ENCODE results near the gene CBY2. TPM values are rescaled to one million over a fixed set of nuclear protein-coding genes. Genes with fewer than 3 reads are reported as not detected.

Gene CBY2
- total and polyA plus RNA-seq, 3 donors from 2014 or later, result 34.3 to 115 (median 49.1) TPM

- peaks cover 8% of the 10 kb centered on the region for H3K4me1 ChIP-seq
- DNase-seq, result no peak
- intact Hi-C loops (cut with DNase I; ENCODE audit: low total_unique reads), result no loop called here
Observed at GRCh38 chr13:45705918-45706317, 3.8 kb downstream of the CBY2 start.

GRCh38 chr13:45707516-45708100, 5.5 kb downstream of the CBY2 start:
- intact Hi-C loops (cut with DNase I; ENCODE audit: low total_unique reads), result no loop called here
- Histone ChIP-seq H3K27me3 (no peaks in the 10 kb centered on the region), H3K9me3 (no peaks in the 10 kb centered on the region), H3K4me3 (no peak overlapping the region), H3K27ac (no peak overlapping the region), H3K4me1 (peaks cover under 1% of the 10 kb centered on the region), H3K36me3 (ENCODE audit: low read depth, missing control alignments) (no peaks in the 10 kb centered on the region)
- 74 to 80% methylated on average over 2 of the region's 2 CpGs for WGBS, 2 donors
- no peak for DNase-seq
- TF ChIP-seq POLR2A (IDR thresholded peaks at IDR 0.05), result no peak
- TF ChIP-seq CTCF (IDR thresholded peaks at IDR 0.05), result no peak

More at GRCh38 chr13:45705918-45706317, 3.8 kb downstream of the CBY2 start:
- no peak overlapping the region for H3K27ac ChIP-seq
- H3K36me3 ChIP-seq (ENCODE audit: low read depth, missing control alignments), result no peaks in the 10 kb centered on the region
- no peak overlapping the region for H3K4me3 ChIP-seq
- no peaks in the 10 kb centered on the region for H3K9me3 ChIP-seq
- no peaks in the 10 kb centered on the region for H3K27me3 ChIP-seq
- TF ChIP-seq POLR2A (IDR thresholded peaks at IDR 0.05), result no peak
- TF ChIP-seq CTCF (IDR thresholded peaks at IDR 0.05), result no peak

GRCh38 chr13:45711951-45712350, 9.8 kb downstream of the CBY2 start:
- no peaks in the 10 kb centered on the region for H3K9me3 ChIP-seq
- H3K27me3 ChIP-seq, result no peaks in the 10 kb centered on the region

GRCh38 chr13:45713106-45713690, 11.1 kb downstream of the CBY2 start:
- TF ChIP-seq CTCF (IDR thresholded peaks at IDR 0.05) (no peak), POLR2A (IDR thresholded peaks at IDR 0.05) (no peak)
- intact Hi-C loops (cut with DNase I; ENCODE audit: low total_unique reads), result no loop called here

More at GRCh38 chr13:45711951-45712350, 9.8 kb downstream of the CBY2 start:
- Histone ChIP-seq H3K36me3 (ENCODE audit: low read depth, missing control alignments) (no peaks in the 10 kb centered on the region), H3K27ac (no peak overlapping the region), H3K4me1 (no peaks in the 10 kb centered on the region), H3K4me3 (no peak overlapping the region)
- no peak for DNase-seq
- 81 to 90% methylated on average over 2 of the region's 2 CpGs for WGBS, 2 donors
- TF ChIP-seq POLR2A (IDR thresholded peaks at IDR 0.05), result no peak
- TF ChIP-seq CTCF (IDR thresholded peaks at IDR 0.05), result no peak
- intact Hi-C loops (cut with DNase I; ENCODE audit: low total_unique reads), result no loop called here

GRCh38 chr13:45713721-45714120, 11.6 kb downstream of the CBY2 start:
- no peaks in the 10 kb centered on the region for H3K36me3 ChIP-seq (ENCODE audit: low read depth, missing control alignments)
- intact Hi-C loops (cut with DNase I; ENCODE audit: low total_unique reads), result no loop called here
- no peaks in the 10 kb centered on the region for H3K9me3 ChIP-seq
- 85 to 98% methylated on average over 8 to 19 of the region's 28 CpGs for WGBS, 2 donors
- no peaks in the 10 kb centered on the region for H3K4me1 ChIP-seq
- no peak overlapping the region for H3K27ac ChIP-seq
- DNase-seq, result no peak
- H3K27me3 ChIP-seq, result no peaks in the 10 kb centered on the region
- H3K4me3 ChIP-seq, result peak overlapping the region; percentile 31 to 44
- TF ChIP-seq POLR2A (IDR thresholded peaks at IDR 0.05), result no peak
- TF ChIP-seq CTCF (IDR thresholded peaks at IDR 0.05), result no peak

More at GRCh38 chr13:45713106-45713690, 11.1 kb downstream of the CBY2 start:
- whole genome bisulfite sequencing, 2 donors, result 71 to 77% methylated on average over 20 to 34 of the region's 34 CpGs
- Histone ChIP-seq H3K4me1 (no peaks in the 10 kb centered on the region), H3K27ac (no peak overlapping the region), H3K27me3 (no peaks in the 10 kb centered on the region), H3K9me3 (no peaks in the 10 kb centered on the region), H3K36me3 (ENCODE audit: low read depth, missing control alignments) (no peaks in the 10 kb centered on the region), H3K4me3 (peak overlapping the region; percentile 31 to 44)
- DNase-seq, result no peak
